ENCODE data around the gene SPATA13. TPM values are rescaled to one million over a fixed set of nuclear protein-coding genes. Genes with fewer than 3 reads are reported as not detected.

SPATA13 gene
- total RNA-seq, 1 experiment from 2014 or later = 10.5 TPM

- H3K4me3 ChIP-seq (ENCODE audit: low read depth, low read length) = no peak overlapping the region
- Mint-ChIP-seq H3K4me3 (ENCODE audit: unreplicated experiment) (no peak overlapping the region), H3K4me1 (ENCODE audit: low read depth, unreplicated experiment) (peaks cover 14% of the 10 kb centered on the region), H3K27me3 (ENCODE audit: insufficient read depth, unreplicated experiment) (no peaks in the 10 kb centered on the region), H3K27ac (ENCODE audit: unreplicated experiment) (no peak overlapping the region), H3K36me3 (ENCODE audit: insufficient read depth, unreplicated experiment) (no peaks in the 10 kb centered on the region), H3K9me3 (ENCODE audit: unreplicated experiment) (no peaks in the 10 kb centered on the region)
- CTCF ChIA-PET = no interaction called here
- no peaks in the 10 kb centered on the region for H3K27me3 ChIP-seq (replicated peaks; ENCODE audit: control insufficient read depth, insufficient read depth, low read length)
- intact Hi-C loops (cut with micrococcal nuclease; ENCODE audit: unreplicated experiment) = no loop called here
- no peaks in the 10 kb centered on the region for H3K9me3 ChIP-seq
- POLR2A ChIA-PET = no interaction called here
- H3K36me3 ChIP-seq (ENCODE audit: control insufficient read depth, insufficient read depth, low read length) = no peaks in the 10 kb centered on the region
- no peak for DNase-seq
- H3K4me1 ChIP-seq = no peaks in the 10 kb centered on the region
- BruUV-seq (replicated peaks) = no TSS peak
- TF ChIP-seq CTCF (IDR thresholded peaks at IDR 0.05; ENCODE audit: insufficient read depth in 1 of 2, low read depth in 1 of 2, low read length in 1 of 2, severe bottlenecking in 1 of 2, unreplicated experiment in 1 of 2) = no peak
Measured at GRCh38 chr13:24237356-24237755, 76.8 kb downstream of the SPATA13 start.

GRCh38 chr13:24241336-24241735 lies 80.8 kb downstream of the SPATA13 start:
- no peak for TF ChIP-seq CTCF (IDR thresholded peaks at IDR 0.05; ENCODE audit: insufficient read depth in 1 of 2, low read depth in 1 of 2, low read length in 1 of 2, severe bottlenecking in 1 of 2, unreplicated experiment in 1 of 2)
- Mint-ChIP-seq H3K27ac (ENCODE audit: unreplicated experiment) (no peak overlapping the region), H3K4me3 (ENCODE audit: unreplicated experiment) (no peak overlapping the region), H3K9me3 (ENCODE audit: unreplicated experiment) (no peaks in the 10 kb centered on the region), H3K4me1 (ENCODE audit: low read depth, unreplicated experiment) (peaks cover 24% of the 10 kb centered on the region), H3K36me3 (ENCODE audit: insufficient read depth, unreplicated experiment) (no peaks in the 10 kb centered on the region), H3K27me3 (ENCODE audit: insufficient read depth, unreplicated experiment) (no peaks in the 10 kb centered on the region)
- no peak for DNase-seq
- BruUV-seq (replicated peaks) = no TSS peak
- no peaks in the 10 kb centered on the region for H3K4me1 ChIP-seq
- POLR2A ChIA-PET = no interaction called here
- H3K4me3 ChIP-seq (ENCODE audit: low read depth, low read length) = no peak overlapping the region
- CTCF ChIA-PET = no interaction called here
- H3K27me3 ChIP-seq (replicated peaks; ENCODE audit: control insufficient read depth, insufficient read depth, low read length) = no peaks in the 10 kb centered on the region
- intact Hi-C loops (cut with micrococcal nuclease; ENCODE audit: unreplicated experiment) = no loop called here
- H3K9me3 ChIP-seq = no peaks in the 10 kb centered on the region
- H3K36me3 ChIP-seq (ENCODE audit: control insufficient read depth, insufficient read depth, low read length) = no peaks in the 10 kb centered on the region

GRCh38 chr13:24242100-24242499 lies 81.6 kb downstream of the SPATA13 start:
- Mint-ChIP-seq H3K36me3 (ENCODE audit: insufficient read depth, unreplicated experiment) (no peaks in the 10 kb centered on the region), H3K4me1 (ENCODE audit: low read depth, unreplicated experiment) (peaks cover 23% of the 10 kb centered on the region), H3K27me3 (ENCODE audit: insufficient read depth, unreplicated experiment) (no peaks in the 10 kb centered on the region), H3K27ac (ENCODE audit: unreplicated experiment) (no peak overlapping the region), H3K4me3 (ENCODE audit: unreplicated experiment) (no peak overlapping the region), H3K9me3 (ENCODE audit: unreplicated experiment) (no peaks in the 10 kb centered on the region)
- TF ChIP-seq CTCF (IDR thresholded peaks at IDR 0.05; ENCODE audit: insufficient read depth in 1 of 2, low read depth in 1 of 2, low read length in 1 of 2, severe bottlenecking in 1 of 2, unreplicated experiment in 1 of 2) = no peak
- CTCF ChIA-PET = no interaction called here
- no peak for DNase-seq
- intact Hi-C loops (cut with micrococcal nuclease; ENCODE audit: unreplicated experiment) = no loop called here
- no peaks in the 10 kb centered on the region for H3K27me3 ChIP-seq (replicated peaks; ENCODE audit: control insufficient read depth, insufficient read depth, low read length)
- no peaks in the 10 kb centered on the region for H3K36me3 ChIP-seq (ENCODE audit: control insufficient read depth, insufficient read depth, low read length)
- POLR2A ChIA-PET = no interaction called here
- no TSS peak for BruUV-seq (replicated peaks)
- H3K4me1 ChIP-seq = no peaks in the 10 kb centered on the region
- H3K4me3 ChIP-seq (ENCODE audit: low read depth, low read length) = no peak overlapping the region
- no peaks in the 10 kb centered on the region for H3K9me3 ChIP-seq

Data from Caco-2 (cell line).